ENCODE measurements around the gene KCNK6.

KCNK6 gene

DNA sequence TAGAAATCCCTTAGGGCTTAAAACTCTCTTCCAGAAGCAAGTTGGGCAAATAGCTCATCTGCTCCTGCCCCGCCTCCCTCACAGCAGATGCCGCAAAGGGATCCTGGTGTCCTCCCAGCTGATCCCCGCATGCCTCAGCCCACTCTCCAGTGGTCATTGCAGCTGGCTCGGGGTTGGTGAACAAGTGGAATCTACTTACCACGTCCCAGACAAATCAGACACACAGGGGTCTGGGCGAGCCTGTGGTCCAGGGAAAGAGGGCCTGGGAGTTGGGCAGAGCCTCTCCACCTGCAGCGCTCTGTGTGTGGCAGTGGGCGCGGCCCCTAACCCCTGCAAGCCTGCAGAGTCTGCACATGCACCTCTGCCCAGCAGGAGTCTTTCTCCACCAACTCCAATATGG is 26.4 kb upstream of the KCNK6 start:
- peak overlapping the region; percentile 99 for H3K27ac ChIP-seq
- DNase-seq (ENCODE audit: low read depth, low spot score) = no peak

DNA sequence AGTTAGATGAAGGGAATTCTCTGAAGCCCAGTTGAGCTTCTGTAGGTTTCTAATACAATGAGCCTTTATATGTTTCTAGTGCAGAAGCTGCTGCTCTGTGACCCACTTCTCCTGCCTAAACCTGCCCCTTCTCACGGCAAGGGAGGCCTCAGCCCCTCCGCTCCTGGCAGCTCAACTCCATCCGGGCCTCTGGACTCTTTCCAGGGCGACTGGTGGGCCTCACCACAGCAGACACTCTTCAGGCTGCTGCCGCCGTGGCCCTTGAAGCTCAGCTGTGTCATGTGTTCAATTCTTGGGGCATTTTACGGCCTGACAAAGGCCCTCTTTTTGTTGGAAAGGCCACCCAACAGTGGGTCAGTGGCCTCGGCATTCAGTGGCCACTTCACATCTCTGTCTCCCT is 25.6 kb upstream of the KCNK6 start:
- H3K27ac ChIP-seq = peak overlapping the region; percentile 99
- DNase-seq (ENCODE audit: low read depth, low spot score) = no peak

DNA sequence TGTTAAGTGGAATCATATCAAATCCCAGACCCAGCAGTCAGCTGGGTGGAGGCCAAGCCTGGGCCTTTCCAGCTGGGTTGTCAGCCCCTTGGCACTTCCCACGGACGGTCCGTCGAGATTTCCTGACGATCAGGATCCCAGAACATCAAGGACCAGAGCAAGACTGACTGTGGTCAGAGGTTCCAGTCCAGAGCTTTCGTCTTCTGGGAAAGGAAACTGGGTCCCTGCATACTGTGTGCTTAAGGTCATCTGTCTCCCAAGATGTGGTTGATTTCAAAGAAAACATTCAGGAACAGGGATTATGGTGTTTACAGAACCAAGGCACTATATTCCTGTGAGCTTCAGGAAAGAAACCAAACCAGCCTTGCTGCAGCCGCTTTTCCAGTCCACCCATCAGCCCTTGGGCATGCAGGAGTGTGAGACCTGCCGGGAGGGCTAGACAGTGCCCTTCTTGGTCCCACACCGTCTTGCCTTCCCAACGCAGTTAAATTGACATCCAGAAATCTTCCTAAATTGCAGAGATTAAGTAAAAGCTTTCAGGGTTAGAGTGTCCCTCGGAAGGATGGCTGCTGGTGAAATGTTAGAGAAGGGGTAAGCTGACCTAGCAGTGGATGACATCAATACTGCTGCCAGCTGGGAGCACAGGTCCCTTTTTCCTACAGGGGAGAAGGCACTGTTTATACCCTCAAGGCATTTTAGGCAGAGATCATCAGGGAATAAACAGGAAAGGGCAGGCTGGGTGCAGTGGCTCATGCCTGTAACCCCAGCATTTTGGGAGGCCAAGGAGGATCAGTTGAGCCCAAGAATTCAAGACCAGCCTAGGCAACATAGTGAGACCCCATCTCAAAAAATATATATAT is 20.6 kb upstream of the KCNK6 start:
- peak overlapping the region; percentile 99 for H3K27ac ChIP-seq
- no peak for DNase-seq (ENCODE audit: low read depth, low spot score)

DNA sequence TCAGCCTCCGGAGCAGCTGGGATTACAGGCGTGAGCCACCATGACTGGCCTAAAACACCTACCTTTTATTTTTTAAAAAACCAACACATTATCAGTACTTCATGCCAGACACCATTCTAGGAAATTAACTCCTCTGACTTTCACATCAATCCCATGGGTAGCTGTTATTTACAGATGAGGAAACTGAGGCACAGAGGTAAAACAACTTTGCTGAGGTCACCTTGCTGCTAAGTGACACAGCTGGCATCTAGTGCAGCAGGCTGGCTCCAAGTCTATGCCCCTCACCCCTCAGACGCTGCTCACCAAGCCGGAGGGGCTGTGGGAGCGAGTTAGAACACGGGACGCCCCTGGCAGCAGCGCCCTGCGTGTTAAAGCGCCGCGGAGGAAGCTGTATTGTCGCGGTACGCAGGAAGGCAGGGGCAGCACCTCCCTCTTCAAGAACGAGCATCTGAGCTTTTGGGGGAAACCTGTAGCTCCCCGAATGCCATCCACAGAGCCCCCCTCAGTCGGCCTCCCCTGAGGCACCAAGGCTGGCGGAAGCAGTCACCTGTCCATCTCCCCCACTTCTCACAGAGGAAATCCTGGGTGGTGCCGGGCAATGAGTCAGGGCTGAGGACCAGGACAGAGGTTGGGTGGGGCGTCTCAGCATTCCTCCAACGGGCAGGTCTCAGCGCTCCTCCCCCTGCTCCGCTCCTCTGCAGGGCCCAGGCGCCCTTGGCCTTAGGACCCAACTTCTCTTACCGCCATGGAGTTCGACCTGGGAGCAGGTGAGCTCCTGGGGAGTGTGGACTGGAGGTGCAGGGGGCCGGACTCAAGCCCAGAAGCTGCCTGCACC is 15.9 kb upstream of the KCNK6 start, which contains the start of gene C19orf33:
Gene C19orf33 (plus strand): TSS at position 735 of the 835 bp plus-strand sequence. CDS start 11 bp downstream, at position 746.
- H3K27ac ChIP-seq = peak within 1 kb of the TSS; percentile 99
- DNase-seq (ENCODE audit: low read depth, low spot score) = no peak

DNA sequence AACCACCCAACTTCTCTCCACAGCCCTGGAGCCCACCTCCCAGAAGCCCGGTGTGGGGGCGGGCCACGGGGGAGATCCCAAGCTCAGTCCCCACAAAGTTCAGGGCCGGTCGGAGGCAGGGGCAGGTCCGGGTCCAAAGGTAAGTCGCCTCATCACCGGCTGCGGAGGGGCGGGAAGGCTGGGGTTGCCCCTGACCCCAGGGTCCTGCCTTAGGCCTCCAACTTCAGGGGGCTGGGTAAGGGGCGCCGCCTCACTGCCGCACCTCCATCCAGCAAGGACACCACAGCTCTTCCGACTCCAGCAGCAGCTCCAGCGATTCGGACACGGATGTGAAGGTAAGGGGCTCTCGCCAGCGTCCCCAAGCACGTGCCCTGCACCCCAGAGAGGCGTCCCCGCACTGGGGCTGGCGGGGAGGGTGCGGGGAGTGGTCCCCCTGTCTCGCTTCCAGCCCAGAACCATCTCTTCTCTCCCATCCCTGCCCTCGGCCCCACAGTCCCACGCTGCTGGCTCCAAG is 15.2 kb upstream of the KCNK6 start:
- H3K27ac ChIP-seq = peak overlapping the region; percentile 99
- no peak for DNase-seq (ENCODE audit: low read depth, low spot score)

DNA sequence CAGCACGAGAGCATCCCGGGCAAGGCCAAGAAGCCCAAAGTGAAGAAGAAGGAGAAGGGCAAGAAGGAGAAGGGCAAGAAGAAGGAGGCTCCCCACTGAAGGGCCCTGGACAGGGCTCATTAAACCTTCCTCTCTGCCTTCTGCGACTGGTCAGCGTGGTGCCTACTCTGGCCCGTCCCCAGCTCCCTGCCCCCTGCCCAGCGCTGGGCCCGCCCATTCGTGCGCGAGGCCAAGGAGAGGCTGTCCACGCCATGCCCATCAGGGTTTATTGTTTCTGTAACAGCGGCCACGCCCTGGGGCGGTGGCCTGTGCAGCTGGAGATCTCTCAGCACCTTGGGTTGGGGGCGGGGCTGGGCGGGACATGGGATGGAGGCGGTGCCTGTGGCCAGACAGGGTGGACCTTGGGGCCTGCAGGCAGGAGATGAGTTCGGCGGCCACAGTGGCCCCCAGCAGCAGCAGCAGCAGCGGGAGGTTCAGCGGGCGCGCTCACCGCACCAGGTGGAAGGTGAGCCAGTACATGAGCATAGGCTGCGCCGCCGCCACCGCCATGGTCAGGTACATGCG is 14.7 kb upstream of the KCNK6 start:
- DNase-seq (ENCODE audit: low read depth, low spot score) = no peak
- peak overlapping the region; percentile 99 for H3K27ac ChIP-seq

- H3K27ac ChIP-seq = peak overlapping the region; percentile 99
- DNase-seq (ENCODE audit: low read depth, low spot score) = no peak
Observed at GRCh38 chr19:38306236-38306635, 13.4 kb upstream of the KCNK6 start.

DNA sequence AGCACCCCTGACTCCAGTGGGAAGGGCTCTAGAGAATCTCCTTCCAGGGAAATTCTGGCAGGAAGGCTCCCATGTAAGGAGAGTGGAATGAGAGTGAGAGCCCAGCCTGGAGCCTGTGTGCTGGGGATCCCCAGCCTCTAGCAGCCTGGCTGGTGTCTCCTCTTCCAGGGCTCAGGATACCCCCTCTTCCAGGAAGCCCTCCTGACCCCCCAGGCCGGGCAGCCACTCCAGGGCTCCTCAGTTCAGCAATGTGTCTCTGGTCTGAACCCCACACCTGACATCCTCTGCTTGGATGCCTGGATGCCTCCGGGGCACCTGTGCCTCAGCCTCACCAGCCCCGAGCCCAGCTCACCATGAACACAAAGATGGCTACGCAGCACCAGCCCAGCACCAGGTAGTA is 12.6 kb upstream of the KCNK6 start:
- peak overlapping the region; percentile 99 for H3K27ac ChIP-seq
- no peak for DNase-seq (ENCODE audit: low read depth, low spot score)

GRCh38 chr19:38307597-38307996 is 12.0 kb upstream of the KCNK6 start:
- H3K27ac ChIP-seq = peak overlapping the region; percentile 99
- DNase-seq (ENCODE audit: low read depth, low spot score) = no peak

- no peak for DNase-seq (ENCODE audit: low read depth, low spot score)
- peak overlapping the region; percentile 99 for H3K27ac ChIP-seq
Observed at GRCh38 chr19:38308006-38308766, 11.5 kb upstream of the KCNK6 start.

GRCh38 chr19:38308926-38309614 is 10.6 kb upstream of the KCNK6 start:
- DNase-seq (ENCODE audit: low read depth, low spot score) = no peak

GRCh38 chr19:38309615-38310278 is 9.9 kb upstream of the KCNK6 start:
- no peak for DNase-seq (ENCODE audit: low read depth, low spot score)
- H3K27ac ChIP-seq = no peak overlapping the region

More at GRCh38 chr19:38308926-38309614, 10.6 kb upstream of the KCNK6 start:
- H3K27ac ChIP-seq = no peak overlapping the region

DNA sequence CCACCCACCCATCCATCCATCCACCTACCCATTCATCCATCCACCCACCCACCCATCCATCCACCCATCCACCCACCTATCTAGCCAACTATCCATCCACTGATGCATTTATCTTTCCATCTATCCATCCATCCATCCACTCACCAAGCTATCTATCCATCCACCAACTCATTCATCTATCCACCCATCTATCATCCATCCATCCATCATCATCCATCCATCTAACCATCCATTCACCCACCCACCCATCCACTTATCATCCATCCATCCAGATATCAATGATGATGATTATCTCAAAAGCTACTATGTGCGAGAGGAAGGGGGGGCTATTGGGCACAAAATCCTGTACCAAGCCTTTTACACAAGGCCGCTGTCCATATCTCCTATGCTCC is 9.4 kb upstream of the KCNK6 start:
- DNase-seq (ENCODE audit: low read depth, low spot score) = no peak
- no peak overlapping the region for H3K27ac ChIP-seq

GRCh38 chr19:38310986-38311385 is 8.7 kb upstream of the KCNK6 start:
- H3K27ac ChIP-seq = peak overlapping the region; percentile 17
- no peak for DNase-seq (ENCODE audit: low read depth, low spot score)

- peak within 1 kb of the TSS; percentile 75 for H3K27ac ChIP-seq
- DNase-seq (ENCODE audit: low read depth, low spot score) = peak; percentile 85
Observed at GRCh38 chr19:38315657-38316476, 3.8 kb upstream of the KCNK6 start, which contains the start of gene YIF1B. Gene YIF1B, minus strand, starts transcription at chr19:38315947. Its CDS starts 30 bp downstream, at chr19:38315917.

DNA sequence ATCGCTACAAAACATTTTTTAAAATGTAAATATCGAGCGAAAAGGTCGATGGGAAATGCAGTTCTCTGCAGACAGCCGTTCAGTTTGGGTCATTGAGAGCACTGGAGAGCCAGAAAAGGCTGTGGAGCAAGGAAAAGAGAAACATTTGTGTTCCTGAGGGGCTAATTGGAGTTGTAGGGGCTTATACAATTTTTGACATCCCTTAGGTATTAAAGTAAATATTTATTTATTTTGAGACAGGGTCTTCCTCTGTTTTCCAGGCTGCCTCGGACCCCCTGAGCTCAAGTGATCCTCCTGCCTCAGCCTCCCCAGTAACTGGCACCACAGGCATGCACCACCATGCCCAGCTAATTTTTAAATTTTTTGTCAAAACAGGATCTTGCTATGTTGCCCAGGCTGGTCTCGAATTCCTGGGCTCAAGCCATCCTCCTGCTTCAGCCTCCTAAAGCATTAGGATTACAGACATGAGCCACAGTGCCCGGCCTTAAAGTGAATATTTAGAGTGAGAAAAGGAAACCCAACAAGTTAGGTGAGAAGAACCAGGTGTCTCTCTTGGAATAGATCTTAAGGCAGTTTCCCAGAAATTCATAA is 3.1 kb upstream of the KCNK6 start:
- no peak for DNase-seq (ENCODE audit: low read depth, low spot score)
- H3K27ac ChIP-seq = peak overlapping the region; percentile 75

GRCh38 chr19:38317104-38317612 is 2.5 kb upstream of the KCNK6 start:
- no peak for DNase-seq (ENCODE audit: low read depth, low spot score)

More at GRCh38 chr19:38317104-38317612, 2.5 kb upstream of the KCNK6 start:
- no peak overlapping the region for H3K27ac ChIP-seq
